AG04449 (cell line): ENCODE measurements around the gene NUDT4.
A peak's percentile ranks its signal among the peaks of the same experiment; 100 is the strongest.

Experiments used
- CTCF ChIA-PET: fragments of 350-600 bp; formaldehyde crosslinking; extraction: SDS; loops from one replicate; lab custom pipeline; 2021; ENCODE audit warnings: antibody characterized with exemption; lab: Yijun Ruan, JAX
- POLR2A ChIA-PET: fragments of 400-600, 350-600 bp; formaldehyde crosslinking; extraction: SDS; loops from one replicate; lab custom pipeline; 2020; ENCODE audit warnings: antibody characterized with exemption, inconsistent platforms; lab: Yijun Ruan, JAX
- DNase-seq: peaks from one replicate; pipeline ENCODE4 v3.0.0-alpha.2; 2010; ENCODE audit warnings: low read depth, low spot score
- H3K4me3 ChIP-seq: 2 replicates; pipeline ENCODE4 v1.5.1; 2011; ENCODE audit warnings: low read depth, mild to moderate bottlenecking, control low read depth, low read length
- TF ChIP-seq, protein P1 (sequence below): IDR thresholded peaks from one replicate; pipeline ENCODE4 v1.5.1; 2011; ENCODE audit warnings: mild to moderate bottlenecking, moderate library complexity, low read length, control low read depth, inconsistent platforms; ENCODE audit not compliant: insufficient read depth; ENCODE audit errors: missing control alignments

Gene NUDT4

DNA sequence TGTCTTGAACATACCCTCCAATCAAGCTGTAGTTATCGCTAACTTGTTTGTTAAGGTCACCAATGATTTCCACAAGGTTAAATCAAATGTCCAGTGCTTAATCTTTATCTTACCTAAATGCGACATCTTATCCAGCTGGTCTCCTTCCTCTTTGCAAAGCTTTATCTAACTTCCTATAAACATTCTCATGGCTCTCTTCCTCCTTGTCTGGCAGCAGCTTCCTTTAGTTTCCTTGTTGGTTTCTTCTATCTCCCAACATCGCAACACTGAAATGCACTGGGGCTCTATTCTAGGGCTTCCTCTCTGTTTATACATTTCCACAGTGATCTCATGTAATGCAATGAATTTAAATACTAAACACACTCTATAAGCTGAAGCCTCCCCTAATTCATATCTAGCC is 35.3 kb downstream of the NUDT4 start:
- DNase-seq = no peak
- CTCF ChIA-PET = interaction anchor here (0.6 to 4.0 kb wide), 4 partner anchors 9 to 426 kb away, joined by 3 to 24 read pairs (median 3); no protein-coding TSS in a partner anchor
- H3K4me3 ChIP-seq = no peak overlapping the region
- TF ChIP-seq, protein P1, sequence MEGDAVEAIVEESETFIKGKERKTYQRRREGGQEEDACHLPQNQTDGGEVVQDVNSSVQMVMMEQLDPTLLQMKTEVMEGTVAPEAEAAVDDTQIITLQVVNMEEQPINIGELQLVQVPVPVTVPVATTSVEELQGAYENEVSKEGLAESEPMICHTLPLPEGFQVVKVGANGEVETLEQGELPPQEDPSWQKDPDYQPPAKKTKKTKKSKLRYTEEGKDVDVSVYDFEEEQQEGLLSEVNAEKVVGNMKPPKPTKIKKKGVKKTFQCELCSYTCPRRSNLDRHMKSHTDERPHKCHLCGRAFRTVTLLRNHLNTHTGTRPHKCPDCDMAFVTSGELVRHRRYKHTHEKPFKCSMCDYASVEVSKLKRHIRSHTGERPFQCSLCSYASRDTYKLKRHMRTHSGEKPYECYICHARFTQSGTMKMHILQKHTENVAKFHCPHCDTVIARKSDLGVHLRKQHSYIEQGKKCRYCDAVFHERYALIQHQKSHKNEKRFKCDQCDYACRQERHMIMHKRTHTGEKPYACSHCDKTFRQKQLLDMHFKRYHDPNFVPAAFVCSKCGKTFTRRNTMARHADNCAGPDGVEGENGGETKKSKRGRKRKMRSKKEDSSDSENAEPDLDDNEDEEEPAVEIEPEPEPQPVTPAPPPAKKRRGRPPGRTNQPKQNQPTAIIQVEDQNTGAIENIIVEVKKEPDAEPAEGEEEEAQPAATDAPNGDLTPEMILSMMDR = no peak
- POLR2A ChIA-PET = no interaction called here

DNA sequence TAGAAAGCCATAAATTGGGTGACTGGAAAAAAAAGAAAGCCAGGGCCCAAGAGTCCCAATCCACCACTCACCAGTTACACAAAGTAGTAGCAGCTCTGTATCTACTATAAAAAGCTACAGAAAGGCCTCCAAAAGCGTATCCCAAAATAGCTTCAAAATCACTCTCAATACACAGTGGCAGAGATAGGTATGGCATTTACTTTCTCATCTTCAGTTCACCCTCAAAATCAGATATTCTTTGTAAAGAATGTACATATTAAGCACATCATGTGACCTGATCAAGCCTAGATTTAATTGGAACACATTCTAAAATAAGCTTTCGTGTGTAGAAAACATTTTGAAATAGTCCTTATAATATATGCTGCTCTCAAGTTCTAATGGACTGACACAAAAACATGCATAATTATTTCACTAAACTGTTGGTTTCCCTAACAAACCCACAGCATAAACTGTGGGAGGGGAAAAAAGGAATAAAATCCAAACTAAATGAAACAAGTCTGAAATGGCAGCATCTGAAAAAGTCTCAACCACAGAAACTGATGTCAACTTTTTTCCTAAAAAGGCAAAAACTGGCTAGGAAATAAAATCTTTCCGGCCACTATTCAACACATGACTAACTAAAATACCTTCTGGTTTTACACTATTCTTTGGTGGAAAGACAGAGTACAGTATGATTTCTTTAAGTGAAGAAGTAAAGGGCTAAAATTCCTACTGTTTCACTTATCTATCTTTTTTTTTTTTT is 38.2 kb downstream of the NUDT4 start:
- TF ChIP-seq, protein P1 = no peak
- no peak overlapping the region for H3K4me3 ChIP-seq
- CTCF ChIA-PET = interaction anchor here (0.8 to 4.0 kb wide), 9 partner anchors 18 to 686 kb away, joined by 3 to 24 read pairs (median 3); partner anchors contain the start of gene EEA1
- POLR2A ChIA-PET = interaction anchor here (1.0 kb wide), 1 partner anchor 686 kb away, joined by 3 read pairs; no protein-coding TSS in a partner anchor
- no peak for DNase-seq

DNA sequence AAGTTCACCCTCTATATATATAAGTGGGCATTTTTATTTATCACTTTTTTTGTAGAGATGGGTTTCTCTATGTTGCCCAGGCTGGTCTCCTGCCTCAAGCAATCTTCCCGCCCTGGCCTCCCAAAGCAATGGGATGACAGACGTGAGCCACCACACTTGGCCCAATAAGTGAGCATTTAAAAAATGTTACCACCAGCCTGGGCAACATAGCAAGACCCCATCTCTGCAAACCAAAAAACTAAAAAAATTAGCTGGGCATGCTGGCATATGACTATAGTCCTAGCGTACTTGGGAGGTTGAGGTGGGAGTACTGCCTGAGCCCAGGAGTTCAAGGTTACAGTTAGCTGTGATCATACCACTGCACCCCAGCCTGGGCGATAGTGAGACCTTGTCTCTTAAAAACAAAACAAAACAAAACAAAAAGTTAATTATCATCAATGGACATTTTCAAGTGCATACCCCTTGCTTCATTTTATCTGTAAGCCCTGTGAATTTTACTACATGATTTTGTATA is 40.3 kb downstream of the NUDT4 start:
- CTCF ChIA-PET = interaction anchor here (0.8 to 4.8 kb wide), 3 partner anchors 10 to 683 kb away, joined by 3 to 106 read pairs (median 6); no protein-coding TSS in a partner anchor
- DNase-seq = no peak
- TF ChIP-seq, protein P1 = no peak
- POLR2A ChIA-PET = no interaction called here
- no peak overlapping the region for H3K4me3 ChIP-seq

DNA sequence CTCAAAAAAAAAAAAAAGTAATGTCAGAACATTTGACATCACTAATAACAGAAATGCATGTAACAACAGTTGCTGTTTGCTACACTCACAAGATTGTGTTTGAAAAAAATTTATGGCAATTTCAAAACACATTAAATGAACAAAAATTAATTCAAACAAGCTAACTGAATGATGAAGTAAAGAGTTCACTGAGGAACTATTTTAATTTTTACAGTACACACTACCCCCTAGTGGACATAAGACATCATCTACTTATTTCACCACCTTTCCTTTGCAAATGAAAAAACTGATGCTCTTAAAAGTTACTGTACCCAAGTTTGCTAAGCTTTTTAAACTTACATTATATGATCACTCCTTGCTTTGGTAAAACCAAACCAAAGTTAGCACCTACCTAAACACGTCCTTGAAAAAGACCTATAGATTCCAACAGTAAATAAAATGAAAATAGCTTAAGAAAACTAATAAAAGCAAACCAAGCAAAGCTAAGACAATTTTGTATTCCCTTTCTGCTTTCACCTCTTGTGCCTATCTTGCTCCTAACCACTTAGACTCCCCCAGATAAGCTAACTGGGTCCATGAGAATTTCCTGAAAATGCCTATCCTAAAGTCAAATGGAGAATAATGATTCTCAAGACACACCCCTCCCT is 41.8 kb downstream of the NUDT4 start:
- no peak for DNase-seq
- H3K4me3 ChIP-seq = no peak overlapping the region
- ChIA-PET POLR2A (interaction anchor here (1.2 to 1.5 kb wide), 3 partner anchors 10 to 1274 kb away, joined by 3 read pairs; partner anchors contain the start of gene BTG1), CTCF (interaction anchor here (0.6 to 4.8 kb wide), 59 partner anchors 10 to 771 kb away, joined by 3 to 106 read pairs (median 4); partner anchors contain the start of genes MRPL42 and UBE2N)
- TF ChIP-seq, protein P1 = peak; percentile 32

DNA sequence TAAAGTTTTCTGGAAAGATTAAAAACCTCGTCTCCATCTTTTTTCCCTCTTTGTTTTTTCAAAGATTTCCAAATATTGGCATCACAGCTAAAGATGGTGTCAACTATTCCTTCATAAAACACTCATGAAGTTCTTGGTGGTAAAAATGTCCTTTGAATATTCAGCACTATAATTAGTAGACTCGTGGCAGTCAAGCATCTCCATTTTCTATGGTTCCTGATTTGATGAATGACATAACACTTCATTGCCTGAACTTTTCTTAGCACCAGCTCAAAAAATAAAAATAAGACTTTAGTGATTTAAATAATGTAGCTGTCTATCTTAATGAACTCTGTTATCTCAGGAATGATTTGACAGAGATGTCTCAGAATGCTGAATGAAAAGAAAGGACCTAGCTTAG is 44.3 kb downstream of the NUDT4 start:
- POLR2A ChIA-PET = no interaction called here
- H3K4me3 ChIP-seq = no peak overlapping the region
- no peak for DNase-seq
- TF ChIP-seq, protein P1 = no peak
- CTCF ChIA-PET = interaction anchor here (0.7 to 1.8 kb wide), 7 partner anchors 8 to 438 kb away, joined by 3 to 7 read pairs (median 4); partner anchors contain the start of gene MRPL42
